ENCODE results near the gene INTS11. TPM values are rescaled to one million over a fixed set of nuclear protein-coding genes. Genes with fewer than 3 reads are reported as not detected.

Gene INTS11
- total RNA-seq, 1 donor from 2014 or later: 66.3 TPM

- H3K4me3 ChIP-seq (ENCODE audit: low read depth, low read length): no peak overlapping the region
- no peaks in the 10 kb centered on the region for H3K36me3 ChIP-seq (ENCODE audit: control insufficient read depth, insufficient read depth, low read length)
- FAIRE-seq (no peak), DNase-seq (ENCODE audit: low read depth) (no peak)
- no peaks in the 10 kb centered on the region for H3K27me3 ChIP-seq (ENCODE audit: control insufficient read depth, insufficient read depth, low read length)
- TF ChIP-seq, protein P1, sequence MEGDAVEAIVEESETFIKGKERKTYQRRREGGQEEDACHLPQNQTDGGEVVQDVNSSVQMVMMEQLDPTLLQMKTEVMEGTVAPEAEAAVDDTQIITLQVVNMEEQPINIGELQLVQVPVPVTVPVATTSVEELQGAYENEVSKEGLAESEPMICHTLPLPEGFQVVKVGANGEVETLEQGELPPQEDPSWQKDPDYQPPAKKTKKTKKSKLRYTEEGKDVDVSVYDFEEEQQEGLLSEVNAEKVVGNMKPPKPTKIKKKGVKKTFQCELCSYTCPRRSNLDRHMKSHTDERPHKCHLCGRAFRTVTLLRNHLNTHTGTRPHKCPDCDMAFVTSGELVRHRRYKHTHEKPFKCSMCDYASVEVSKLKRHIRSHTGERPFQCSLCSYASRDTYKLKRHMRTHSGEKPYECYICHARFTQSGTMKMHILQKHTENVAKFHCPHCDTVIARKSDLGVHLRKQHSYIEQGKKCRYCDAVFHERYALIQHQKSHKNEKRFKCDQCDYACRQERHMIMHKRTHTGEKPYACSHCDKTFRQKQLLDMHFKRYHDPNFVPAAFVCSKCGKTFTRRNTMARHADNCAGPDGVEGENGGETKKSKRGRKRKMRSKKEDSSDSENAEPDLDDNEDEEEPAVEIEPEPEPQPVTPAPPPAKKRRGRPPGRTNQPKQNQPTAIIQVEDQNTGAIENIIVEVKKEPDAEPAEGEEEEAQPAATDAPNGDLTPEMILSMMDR (IDR thresholded peaks at IDR 0.05; ENCODE audit: insufficient read depth, low read length, severe bottlenecking): no peak
Observed at GRCh38 chr1:1286313-1287261, 37.9 kb downstream of the INTS11 start.

GRCh38 chr1:1285611-1286311 lies 38.7 kb downstream of the INTS11 start:
- Histone ChIP-seq H3K4me3 (ENCODE audit: low read depth, low read length) (no peak overlapping the region), H3K27me3 (ENCODE audit: control insufficient read depth, insufficient read depth, low read length) (no peaks in the 10 kb centered on the region), H3K36me3 (ENCODE audit: control insufficient read depth, insufficient read depth, low read length) (no peaks in the 10 kb centered on the region)
- DNase-seq (ENCODE audit: low read depth) (no peak), FAIRE-seq (no peak)
- TF ChIP-seq, protein P1 (IDR thresholded peaks at IDR 0.05; ENCODE audit: insufficient read depth, low read length, severe bottlenecking): no peak

- no peak for FAIRE-seq
- TF ChIP-seq, protein P1 (IDR thresholded peaks at IDR 0.05; ENCODE audit: insufficient read depth, low read length, severe bottlenecking): no peak
Observed at GRCh38 chr1:1285102-1285571, 39.3 kb downstream of the INTS11 start.

GRCh38 chr1:1284221-1285101 lies 40.0 kb downstream of the INTS11 start:
- TF ChIP-seq, protein P1 (IDR thresholded peaks at IDR 0.05; ENCODE audit: insufficient read depth, low read length, severe bottlenecking): no peak
- H3K27me3 ChIP-seq (ENCODE audit: control insufficient read depth, insufficient read depth, low read length): no peaks in the 10 kb centered on the region
- no peak overlapping the region for H3K4me3 ChIP-seq (ENCODE audit: low read depth, low read length)
- DNase-seq (ENCODE audit: low read depth) (no peak), FAIRE-seq (no peak)
- no peaks in the 10 kb centered on the region for H3K36me3 ChIP-seq (ENCODE audit: control insufficient read depth, insufficient read depth, low read length)

More at GRCh38 chr1:1285102-1285571, 39.3 kb downstream of the INTS11 start:
- H3K27me3 ChIP-seq (ENCODE audit: control insufficient read depth, insufficient read depth, low read length): no peaks in the 10 kb centered on the region
- no peak overlapping the region for H3K4me3 ChIP-seq (ENCODE audit: low read depth, low read length)
- no peak for DNase-seq (ENCODE audit: low read depth)
- no peaks in the 10 kb centered on the region for H3K36me3 ChIP-seq (ENCODE audit: control insufficient read depth, insufficient read depth, low read length)

DNA sequence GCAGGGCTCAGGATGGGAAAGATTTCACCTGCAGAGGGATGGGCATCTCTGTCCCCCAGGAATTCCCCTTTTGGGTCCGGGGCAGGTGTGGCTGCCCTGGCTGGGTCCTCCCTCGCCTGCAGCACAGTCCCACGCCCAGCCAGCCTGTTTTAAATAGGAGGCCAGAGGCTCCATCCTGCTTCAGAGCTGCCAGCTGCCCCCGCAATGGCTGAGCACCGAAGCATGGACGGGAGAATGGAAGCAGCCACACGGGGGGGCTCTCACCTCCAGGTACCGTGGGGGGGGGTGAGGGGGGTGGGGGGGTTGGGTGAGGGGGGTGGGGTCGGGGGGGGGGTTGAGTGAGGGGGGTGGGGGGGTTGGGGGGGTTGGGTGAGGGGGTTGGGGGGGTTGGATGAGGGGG lies 40.6 kb downstream of the INTS11 start:
- H3K4me3 ChIP-seq (ENCODE audit: low read depth, low read length): no peak overlapping the region
- H3K36me3 ChIP-seq (ENCODE audit: control insufficient read depth, insufficient read depth, low read length): no peaks in the 10 kb centered on the region
- TF ChIP-seq, protein P1 (IDR thresholded peaks at IDR 0.05; ENCODE audit: insufficient read depth, low read length, severe bottlenecking): no peak
- DNase-seq (ENCODE audit: low read depth) (no peak), FAIRE-seq (no peak)
- no peaks in the 10 kb centered on the region for H3K27me3 ChIP-seq (ENCODE audit: control insufficient read depth, insufficient read depth, low read length)
